ENCODE measurements around the gene SRF.

The SRF gene

DNA sequence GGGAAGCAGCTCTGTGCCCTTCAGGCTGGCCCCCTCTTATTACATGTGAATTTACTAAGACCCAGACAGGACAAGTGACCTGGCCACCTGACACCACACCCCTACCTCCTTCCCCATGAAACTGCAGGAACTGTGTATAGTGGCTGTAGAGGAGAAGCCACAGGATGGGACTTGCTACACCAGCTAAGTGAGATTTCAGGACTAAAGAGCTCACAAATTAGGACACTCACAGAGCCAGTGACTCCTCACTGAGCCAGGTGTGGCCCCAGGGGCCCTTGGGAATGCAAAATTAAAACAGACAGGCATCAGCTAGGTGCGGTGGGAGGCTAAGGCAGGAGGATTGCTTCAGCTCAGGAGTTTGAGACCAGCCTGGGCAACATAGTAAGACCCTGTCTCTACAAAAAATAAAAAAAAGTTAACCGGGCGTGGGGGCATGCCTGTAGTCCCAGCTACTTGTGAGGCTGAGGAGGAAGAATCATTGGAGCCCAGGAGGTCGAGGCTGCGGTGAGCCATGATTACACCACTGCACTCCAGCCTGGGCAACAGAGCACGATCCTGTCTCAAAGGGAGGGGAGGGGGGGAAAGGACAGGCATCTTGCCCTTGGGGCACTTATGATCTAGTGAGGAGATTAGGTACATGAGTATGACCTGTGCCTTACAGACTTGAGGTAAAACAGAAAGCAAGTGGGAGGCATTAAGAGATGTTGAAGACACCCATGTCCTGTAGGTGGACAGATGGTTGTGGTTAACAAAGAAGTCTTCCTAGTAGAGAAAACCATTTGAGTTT lies 23.2 kb upstream of the SRF start:
- DNase-seq, result no peak

- DNase-seq, result no peak
These were observed 21.8 kb upstream of the SRF start for GRCh38 chr6:43149265-43149664.

GRCh38 chr6:43150051-43150751 lies 20.9 kb upstream of the SRF start:
- DNase-seq, result no peak

DNA sequence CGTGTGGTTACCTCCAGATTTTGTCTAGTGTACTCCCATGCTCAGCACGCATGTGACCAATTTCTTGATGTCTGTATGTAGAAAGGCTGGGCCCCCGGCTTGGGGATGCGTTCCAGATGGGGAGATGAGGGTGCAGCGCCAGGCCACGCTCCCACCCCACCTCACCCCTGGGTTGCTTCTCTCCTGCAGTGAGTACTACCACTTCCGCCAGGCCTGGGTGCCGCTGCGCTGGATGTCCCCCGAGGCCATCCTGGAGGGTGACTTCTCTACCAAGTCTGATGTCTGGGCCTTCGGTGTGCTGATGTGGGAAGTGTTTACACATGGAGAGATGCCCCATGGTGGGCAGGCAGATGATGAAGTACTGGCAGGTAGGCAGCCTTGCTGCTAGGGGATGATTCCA lies 11.5 kb upstream of the SRF start:
- DNase-seq, result no peak

DNA sequence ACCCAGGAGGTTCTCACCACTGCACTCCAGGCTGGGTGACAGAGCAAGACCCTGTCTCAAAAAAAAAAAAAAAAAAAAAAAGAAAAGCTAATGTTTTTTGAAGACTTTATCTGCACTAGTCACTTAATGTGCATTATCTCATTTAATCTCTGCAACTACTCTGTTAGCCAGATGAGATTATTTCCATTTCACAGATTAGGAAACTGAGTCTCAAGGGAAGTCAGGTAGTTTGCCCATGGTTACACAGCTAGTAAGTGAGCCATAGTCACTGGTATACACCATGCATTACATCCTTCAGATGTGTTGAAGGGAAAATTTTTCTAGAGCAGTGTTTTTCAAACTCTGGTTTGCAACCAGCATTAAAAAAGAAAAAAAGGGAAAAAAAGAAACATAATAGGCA lies 7.2 kb upstream of the SRF start:
- no peak for DNase-seq

DNA sequence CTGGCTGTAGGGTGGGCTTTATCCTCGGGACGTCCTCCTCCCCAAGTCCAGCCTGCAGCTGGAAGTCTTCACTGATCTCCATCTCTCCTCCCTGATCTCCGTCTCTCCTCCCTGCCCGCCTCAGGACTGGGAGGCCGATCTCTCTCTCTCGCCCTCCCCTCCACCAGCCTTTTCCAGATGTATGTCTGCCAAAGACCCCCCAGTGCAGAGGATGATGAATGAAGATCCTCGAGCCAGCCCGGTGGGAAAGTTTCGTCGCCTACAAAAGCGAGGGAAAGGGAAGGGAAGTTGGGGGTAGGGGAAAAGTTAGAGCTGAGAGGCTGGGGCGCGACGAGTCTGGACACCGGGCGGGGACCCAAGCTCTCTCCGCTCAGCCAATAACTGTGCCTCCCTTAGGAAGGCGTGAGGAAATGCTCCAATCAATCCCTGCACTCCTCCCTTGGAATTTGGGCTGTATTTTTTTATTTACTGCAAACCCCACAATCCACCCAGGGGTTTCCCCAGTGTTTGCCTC lies 595 bp upstream of the SRF start:
- no peak for DNase-seq

- peak; percentile 18 for DNase-seq
These were observed 636 bp downstream of the SRF start for GRCh38 chr6:43171707-43172103.

- DNase-seq, result peak; percentile 52
These were observed 1.3 kb downstream of the SRF start for GRCh38 chr6:43172104-43173007.

DNA sequence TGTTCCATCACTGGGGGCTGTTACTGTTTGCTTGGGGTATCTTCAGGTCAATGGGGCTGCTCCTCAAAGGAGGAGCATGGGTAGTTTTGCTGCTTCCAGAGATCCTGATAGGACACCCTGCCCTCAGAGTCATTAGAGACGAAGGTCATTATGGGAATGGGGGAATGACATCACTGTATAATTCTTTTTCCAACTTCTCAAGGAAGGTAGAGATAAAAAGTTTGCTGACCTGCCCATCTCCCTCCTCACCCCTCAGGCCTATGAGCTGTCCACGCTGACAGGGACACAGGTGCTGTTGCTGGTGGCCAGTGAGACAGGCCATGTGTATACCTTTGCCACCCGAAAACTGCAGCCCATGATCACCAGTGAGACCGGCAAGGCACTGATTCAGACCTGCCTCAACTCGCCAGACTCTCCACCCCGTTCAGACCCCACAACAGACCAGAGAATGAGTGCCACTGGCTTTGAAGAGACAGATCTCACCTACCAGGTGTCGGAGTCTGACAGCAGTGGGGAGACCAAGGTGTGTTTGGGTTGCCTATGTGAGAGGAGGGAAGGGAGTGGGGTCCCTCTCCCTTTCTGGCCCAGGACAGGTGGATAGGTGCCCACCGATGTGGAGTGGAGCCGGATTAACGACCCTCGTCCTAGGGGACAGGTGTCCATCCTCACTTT lies 2.7 kb downstream of the SRF start:
- no peak for DNase-seq

GRCh38 chr6:43174263-43175112 lies 3.4 kb downstream of the SRF start:
- DNase-seq, result peak; percentile 98

- no peak for DNase-seq
These were observed 4.8 kb downstream of the SRF start for GRCh38 chr6:43175676-43176422.

DNA sequence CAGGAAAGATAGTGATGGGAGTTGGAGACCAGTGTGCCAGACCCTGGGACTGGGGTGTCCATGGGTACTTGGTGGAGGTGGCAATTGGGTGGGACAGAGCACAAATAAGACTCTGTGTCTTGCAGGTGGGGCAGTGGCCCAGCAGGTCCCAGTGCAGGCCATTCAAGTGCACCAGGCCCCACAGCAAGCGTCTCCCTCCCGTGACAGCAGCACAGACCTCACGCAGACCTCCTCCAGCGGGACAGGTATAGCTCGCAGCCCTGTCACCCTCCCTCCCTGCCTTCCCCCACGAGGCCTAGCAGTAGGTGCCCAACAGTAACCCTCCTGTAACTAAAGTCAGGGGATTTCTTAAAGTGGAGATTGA lies 5.3 kb downstream of the SRF start:
- no peak for DNase-seq

- no peak for DNase-seq
These were observed 7.1 kb downstream of the SRF start for GRCh38 chr6:43178150-43178549.

DNA sequence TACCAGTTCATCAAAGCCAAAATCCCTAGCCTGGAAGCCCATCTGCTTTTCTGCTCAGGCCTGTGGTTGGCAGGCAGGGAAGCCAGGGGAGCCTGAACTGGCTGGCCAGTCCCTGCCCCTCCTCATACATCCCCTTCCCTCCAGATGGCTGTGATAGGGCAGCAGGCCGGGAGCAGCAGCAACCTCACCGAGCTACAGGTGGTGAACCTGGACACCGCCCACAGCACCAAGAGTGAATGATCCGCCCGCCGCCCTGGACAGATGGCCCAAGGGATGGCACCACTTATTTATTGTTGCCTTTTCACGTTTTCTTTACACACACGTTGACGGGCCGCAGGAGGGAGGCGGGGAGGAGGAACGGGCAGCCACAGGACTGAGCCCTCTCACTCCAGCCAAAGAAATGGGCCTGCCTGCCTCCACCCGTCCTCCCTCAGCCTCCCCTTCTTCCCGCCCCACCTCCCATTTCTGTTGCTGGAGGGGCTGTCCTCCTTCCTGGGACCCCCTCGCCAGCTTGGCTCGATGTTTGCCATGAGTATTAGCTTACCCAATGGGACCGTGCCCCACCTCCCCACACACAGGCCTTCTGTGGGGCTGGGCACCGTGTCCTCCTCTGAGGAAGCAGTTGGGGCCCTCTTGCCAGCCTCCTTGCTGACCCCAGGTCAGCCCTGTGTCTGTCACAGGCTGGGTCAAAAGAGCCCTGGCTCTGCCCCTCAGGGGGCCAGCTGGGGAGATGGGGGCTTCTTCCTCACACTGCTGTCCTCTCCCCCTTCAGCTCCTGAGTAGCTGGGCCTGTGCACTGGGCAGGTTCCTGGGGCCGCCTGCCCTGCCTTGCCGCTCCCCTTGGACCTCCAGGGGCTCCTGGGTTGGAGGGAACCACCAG lies 8.1 kb downstream of the SRF start:
- DNase-seq, result no peak

GRCh38 chr6:43180058-43180457 lies 9.0 kb downstream of the SRF start:
- DNase-seq, result no peak

- no peak for DNase-seq
These were observed 9.9 kb downstream of the SRF start for GRCh38 chr6:43180985-43181384.

- DNase-seq, result no peak
These were observed 10.5 kb downstream of the SRF start for GRCh38 chr6:43181621-43181941.

GRCh38 chr6:43181942-43182860 lies 11.1 kb downstream of the SRF start, which contains the start of gene CUL9:
TSS of gene CUL9 (plus strand) at chr6:43182196. CDS start at chr6:43184311, 2,115 bp downstream.
- peak; percentile 82 for DNase-seq

DNA sequence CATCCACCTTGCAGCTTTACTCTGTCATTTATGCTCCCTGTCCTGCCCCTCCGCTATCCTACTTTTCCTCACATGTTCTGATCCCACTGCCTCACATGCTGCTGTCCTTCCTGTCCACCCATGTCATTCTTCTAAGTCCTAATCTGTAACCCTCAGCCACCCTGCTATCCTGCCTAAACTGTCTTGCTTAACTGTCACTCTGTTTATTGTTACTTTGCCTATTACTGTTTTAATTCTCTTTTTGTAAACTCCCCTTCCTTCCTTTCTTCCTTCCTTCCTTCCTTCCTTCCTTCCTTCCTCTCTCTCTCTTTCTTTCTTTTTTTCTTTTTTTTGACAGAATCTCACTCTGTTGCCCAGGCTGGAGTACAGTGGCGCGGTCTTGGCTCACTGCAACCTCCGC lies 12.4 kb downstream of the SRF start:
- no peak for DNase-seq
